Stimulated activated CD8-positive, alpha-beta memory T cell treated with anti-CD3 and anti-CD28 coated beads, Interleukin-7, amount 100 ng/mL, for 24 hours (primary cell): ENCODE results near the gene IGFN1.
A peak's percentile ranks its signal among the peaks of the same experiment; 100 is the strongest.

ENCODE experiments used
- DNase-seq: peaks from one replicate; pipeline ENCODE4 v3.0.0-alpha.2; 2020; ENCODE audit warnings: low read depth

Gene IGFN1

DNA sequence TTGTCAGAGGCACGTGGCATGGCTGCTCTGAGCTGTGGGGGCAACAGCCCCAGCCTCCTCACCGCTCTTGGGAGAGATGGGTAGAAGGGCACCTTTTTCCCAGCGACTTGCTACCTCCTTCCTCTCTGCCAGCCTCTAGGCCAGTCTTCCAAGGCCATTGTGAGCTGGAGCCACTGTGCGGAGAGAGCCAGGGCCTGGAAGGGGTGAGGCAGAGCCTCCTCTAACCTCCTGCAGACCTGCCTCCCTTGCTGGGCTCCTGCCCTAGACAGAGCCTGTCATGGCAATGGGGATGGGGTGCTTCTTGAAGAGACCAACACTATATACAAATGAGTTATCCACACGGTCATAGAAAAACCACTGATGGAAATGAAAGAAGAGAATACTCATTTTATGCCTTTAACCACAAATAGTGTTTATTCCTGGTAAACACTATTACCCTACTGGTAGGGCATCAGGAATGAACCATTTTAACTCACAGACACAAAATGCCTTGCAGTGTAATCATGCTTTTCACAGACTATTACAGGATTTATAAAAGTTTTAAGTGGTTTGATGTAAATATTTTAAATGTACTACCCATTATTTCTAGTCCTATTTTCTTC is 5.0 kb upstream of the IGFN1 start:
- no peak for DNase-seq

- no peak for DNase-seq
Measured at GRCh38 chr1:201186192-201186591, 4.4 kb upstream of the IGFN1 start.

- DNase-seq, result no peak
Measured at GRCh38 chr1:201189085-201189484, 1.5 kb upstream of the IGFN1 start.

DNA sequence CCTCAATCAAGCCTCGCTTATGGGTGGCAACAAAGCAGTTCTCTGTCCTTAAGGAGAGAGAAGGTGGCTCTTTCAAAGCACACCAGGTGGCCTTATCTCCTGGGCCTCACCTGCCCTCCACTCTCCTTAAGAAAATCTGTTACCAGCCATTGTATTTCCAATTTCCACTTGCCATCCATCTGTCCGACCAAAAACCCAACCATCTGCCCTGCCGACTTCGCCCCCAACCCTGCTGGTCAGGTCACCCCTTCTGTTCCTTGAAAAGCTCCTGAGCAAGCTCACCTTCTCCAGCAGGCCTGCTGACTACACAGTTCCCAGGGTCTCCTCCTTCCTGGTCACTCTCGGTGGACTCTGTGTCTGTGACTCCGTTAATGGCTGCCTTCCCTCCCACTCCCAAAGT is 619 bp upstream of the IGFN1 start:
- no peak for DNase-seq

DNA sequence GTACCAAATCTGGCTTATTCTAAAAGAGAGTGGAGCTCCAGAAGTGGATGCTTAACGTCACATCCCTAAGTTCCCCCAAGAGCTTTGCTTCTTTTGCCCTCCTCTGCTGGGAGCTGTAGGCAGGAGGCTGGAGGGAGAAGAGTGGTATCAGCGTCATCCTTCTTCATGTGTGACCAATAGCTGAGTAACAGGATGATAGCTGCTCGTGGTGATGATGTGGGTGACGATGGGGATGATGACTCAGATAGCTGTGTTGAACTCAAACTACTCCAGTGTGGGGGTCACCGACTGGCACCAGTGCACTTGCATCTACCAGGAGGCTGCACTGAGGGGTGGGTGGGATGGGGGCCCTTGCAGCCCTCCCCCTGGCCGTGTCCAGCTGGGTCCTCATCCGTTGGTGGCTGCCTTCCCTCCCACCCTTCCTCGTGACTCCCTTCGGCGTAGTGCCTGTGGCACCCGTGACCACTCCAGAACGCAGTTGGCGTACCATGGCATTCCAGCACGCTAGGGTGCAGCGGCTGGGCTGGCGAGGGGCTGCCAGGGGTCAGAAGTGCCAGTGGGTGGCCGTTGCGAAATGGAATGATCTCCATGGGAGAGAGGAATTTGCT is 1.1 kb downstream of the IGFN1 start:
- DNase-seq, result peak; percentile 22

DNA sequence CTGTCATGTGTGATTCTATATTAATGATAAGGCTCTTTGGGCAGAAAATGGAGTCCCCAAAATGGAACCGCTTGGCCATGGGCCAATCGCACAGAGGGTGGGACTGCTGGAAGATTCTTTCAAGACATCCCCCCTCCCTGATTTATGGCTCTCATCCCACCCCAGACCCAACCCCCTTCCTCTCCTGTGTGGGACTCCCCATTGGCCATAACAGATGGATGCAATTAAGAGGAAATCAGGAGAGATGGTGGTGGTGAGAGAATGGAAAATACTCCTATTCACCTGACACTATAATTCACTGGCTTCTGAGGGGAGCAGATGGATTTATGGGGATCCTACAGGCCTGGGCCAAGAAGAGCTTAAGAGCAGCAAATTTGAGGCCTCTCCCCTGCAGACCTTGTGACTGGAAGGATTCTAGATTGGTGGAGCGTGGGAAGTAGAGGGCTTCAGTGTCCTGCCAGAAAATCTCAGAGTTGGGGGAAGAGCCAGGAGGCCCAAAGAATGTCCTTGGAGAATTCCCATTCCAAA is 1.7 kb downstream of the IGFN1 start:
- DNase-seq, result no peak

DNA sequence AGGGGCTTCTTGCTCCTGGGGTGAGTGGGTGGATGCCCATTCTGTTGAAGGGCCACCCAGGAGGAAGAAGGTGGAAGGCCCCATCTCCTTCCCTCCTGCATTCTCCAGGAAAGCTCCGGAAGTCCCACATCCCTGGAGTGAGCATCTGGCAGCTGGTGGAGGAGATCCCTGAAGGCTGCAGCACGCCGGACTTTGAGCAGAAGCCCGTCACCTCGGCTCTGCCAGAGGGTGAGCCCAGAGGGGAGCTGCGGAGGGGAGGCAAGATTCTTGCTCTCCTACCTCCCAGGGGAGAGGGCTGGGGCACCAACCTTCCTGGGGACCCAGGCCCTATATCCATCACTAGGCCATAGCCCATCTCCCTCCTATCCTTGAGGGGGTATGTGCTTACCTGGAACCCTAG is 3.4 kb downstream of the IGFN1 start:
- no peak for DNase-seq

DNA sequence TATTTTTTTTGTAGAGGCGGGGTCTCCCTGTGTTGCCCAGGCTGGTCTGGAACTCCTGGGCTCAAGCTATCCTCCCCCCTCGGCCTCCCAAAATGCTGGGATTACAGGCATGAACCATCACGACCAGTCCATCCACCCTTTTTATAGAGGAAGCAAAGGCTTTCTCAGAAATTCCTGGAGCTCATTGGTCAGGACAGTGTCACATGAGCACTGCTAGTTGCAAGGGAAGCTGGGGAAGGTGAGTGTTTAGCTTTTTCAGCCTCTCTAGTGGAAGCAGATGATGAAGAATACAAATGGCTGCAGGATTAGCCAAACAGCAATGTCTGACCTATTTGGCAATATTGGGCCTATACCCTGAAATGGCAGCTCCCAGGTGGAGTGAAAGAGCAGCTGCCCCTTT is 8.0 kb downstream of the IGFN1 start:
- DNase-seq, result no peak

DNA sequence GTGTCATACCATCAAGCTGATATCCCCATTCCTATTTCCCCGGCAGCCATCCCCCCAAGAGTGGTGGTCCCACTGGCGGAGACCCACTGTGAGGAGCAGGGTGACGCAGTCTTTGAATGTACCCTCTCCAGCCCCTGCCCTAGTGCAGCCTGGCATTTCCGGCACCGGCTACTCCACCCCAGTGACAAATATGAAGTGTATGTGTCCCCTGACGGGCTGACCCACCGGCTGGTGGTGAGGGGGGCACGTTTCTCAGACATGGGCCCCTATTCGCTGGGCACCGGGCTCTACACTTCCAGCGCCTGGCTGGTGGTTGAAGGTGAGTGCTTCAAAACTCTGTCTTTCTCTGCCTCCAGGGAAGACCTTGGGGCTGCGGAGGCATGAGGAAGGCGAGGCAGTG is 14.4 kb downstream of the IGFN1 start:
- DNase-seq, result no peak

DNA sequence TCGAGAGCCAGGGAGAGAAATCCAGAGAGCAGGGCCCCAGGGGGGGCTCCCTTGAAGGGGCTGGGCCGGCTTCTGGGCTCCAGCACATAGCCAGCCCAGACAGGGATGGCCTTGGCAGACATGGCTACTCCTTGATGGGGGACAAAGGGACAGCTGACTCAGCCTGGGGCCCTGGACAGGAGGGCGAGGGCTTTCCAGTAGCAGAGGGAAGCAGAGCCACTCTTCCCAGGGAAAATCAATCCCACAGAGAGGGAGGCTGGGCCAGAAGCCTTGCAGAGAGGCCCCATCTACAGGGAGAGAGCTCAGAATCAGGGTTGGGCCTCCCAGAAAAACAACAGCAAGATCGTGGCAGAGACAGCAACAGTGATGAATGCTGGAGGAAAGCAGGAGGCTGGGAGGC is 15.6 kb downstream of the IGFN1 start:
- DNase-seq, result no peak

DNA sequence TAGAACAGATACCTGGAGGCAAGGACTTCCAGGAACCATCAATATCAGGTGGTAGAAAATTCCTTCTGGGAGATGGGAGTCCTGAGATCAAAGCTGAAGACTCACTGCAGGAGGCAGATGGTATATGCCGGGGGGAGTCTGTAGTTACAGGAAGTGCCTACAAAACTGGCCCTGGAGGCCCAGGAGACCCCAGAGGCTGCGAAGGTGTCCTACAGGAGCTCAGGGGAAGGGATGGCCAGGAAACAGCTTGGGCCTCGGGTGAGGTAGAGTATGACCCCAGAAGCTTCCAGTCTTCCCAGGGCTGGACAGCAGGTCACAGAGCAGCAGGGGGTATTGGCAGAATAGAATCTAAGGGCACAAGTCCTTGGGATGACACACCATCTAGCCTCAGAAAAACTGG is 16.4 kb downstream of the IGFN1 start:
- DNase-seq, result no peak

- DNase-seq, result no peak
Measured at GRCh38 chr1:201208236-201208635, 17.6 kb downstream of the IGFN1 start.

DNA sequence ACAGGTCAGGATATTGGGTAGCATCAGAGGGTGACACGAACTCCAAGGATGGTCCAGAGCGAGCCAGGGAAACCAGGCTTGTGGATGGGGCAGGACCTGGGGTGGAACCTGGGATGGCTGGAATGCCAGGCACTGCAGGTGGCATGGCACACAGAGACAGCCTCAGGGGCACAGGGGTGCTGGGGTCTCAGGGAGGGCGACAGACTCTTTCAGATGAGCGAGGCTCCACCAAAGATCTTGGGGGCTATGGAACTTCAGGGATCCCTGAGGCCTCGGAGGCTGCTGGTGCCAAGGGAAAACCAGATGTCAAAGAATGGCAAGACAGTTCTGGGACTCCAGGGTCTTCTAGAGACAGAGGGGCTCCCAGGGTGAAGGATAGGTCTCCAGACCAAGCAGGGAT is 21.4 kb downstream of the IGFN1 start:
- no peak for DNase-seq

DNA sequence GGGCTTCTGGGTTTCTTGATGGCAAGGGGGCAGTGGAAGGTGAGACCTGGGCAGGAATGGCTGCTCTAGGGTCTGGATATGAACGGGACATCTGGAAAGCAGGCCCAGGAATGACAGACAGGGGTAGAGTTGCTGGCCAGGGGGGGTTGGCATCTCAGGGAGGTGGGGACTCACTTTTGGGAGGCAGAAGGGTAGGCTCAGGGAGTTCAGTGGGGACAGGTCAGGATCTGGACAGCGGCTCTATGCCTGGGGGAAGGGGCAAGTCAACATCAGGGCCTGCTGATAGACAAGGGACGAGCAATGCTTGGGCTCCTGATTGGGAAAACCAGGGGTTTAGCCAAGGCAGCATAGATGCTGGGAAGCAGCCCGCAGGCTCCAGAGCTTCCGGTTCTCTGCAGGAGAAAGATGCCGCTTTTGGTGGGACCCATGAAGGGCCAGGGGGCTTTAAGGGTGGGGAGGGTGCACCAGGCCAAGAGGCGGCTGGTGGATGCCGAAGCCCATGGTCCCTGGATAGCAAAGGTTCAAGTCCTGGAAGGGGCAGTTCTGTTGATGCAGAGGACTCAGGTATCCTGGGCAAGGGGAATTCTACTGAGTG is 21.9 kb downstream of the IGFN1 start:
- no peak for DNase-seq

DNA sequence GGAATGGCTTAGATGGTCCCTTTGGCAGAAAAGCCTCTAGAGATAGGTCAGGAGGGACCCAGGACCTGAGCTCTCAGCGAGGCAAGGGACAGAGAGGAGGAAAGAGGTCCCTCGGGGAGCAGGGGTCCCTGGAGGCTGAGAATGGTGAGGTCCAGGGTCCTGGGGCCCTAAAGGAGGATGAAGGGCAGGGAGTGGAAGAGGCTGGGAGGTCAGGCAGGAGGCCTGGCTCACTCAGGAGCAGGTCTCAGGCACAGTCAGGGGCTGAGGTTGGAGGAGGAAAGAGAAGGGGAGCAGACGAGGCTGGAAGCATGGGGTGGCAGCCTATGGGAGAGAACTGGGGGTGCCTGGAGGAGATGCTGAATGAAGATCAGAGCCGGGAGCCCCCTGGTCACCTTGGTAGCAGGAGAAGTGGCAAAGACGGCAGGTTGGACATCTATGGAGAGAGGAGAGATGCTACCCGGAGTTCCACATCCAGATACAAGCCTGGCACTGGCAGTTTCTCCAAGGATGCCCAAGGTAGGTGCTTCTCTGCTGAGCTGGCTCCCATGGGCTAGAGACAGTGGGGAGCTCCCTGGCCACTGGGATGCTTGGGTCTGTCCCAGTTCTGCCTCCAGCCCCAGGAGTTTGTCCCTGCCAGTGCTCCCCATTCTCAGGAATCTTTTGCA is 22.6 kb downstream of the IGFN1 start:
- no peak for DNase-seq

DNA sequence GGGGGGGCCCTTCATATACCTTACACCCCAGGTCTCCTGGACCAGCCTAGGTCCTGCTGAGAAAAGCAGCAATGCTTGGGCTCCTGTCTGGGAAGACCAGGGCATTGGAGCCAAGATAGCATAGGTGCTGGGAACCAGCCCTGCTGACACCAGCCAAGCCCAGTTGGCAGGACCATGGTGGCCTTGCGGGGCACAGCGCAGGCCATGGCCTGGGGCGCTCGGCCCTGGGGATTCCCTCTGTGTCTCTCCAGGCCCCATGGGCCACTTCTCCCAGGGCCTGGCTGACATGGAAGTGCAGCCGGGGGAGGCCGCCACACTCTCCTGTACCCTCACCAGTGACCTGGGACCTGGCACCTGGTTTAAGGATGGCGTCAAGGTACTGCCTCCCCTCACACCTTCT is 23.3 kb downstream of the IGFN1 start:
- no peak for DNase-seq

DNA sequence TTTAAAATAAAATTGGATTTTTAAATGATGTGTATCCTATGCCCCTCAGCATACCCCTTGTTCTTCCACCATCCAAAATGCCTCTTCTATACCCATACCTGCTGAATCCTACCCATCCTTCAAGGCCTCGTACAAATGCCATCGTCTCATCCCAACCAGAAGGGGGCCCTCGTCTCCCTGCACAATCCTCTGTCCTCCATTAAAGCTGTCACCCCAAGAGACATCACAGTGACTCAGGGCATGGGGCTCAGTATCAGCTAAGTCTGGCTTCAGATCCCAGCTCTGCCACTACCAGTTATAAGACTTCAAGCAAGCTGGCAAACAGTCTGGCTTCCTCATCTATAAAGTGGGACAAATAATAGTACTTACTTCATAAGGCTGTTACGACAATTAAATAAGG is 23.8 kb downstream of the IGFN1 start:
- no peak for DNase-seq

DNA sequence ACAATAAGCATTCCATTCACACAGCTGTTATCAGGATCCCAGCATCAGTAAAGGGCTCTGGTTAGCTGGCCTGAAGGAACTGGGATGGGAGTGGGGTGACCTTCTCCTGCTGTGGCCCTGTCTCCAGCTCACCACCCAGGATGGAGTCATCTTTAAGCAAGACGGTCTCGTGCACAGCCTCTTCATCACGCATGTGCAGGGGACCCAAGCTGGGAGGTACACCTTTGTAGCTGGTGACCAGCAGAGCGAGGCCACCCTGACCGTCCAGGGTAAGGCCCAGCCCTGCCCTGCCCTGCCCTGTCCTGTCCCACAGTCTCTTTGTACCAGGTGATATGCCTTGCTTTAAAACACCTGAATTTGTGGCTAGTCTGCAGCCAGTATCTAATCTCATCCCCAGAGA is 24.3 kb downstream of the IGFN1 start:
- no peak for DNase-seq

DNA sequence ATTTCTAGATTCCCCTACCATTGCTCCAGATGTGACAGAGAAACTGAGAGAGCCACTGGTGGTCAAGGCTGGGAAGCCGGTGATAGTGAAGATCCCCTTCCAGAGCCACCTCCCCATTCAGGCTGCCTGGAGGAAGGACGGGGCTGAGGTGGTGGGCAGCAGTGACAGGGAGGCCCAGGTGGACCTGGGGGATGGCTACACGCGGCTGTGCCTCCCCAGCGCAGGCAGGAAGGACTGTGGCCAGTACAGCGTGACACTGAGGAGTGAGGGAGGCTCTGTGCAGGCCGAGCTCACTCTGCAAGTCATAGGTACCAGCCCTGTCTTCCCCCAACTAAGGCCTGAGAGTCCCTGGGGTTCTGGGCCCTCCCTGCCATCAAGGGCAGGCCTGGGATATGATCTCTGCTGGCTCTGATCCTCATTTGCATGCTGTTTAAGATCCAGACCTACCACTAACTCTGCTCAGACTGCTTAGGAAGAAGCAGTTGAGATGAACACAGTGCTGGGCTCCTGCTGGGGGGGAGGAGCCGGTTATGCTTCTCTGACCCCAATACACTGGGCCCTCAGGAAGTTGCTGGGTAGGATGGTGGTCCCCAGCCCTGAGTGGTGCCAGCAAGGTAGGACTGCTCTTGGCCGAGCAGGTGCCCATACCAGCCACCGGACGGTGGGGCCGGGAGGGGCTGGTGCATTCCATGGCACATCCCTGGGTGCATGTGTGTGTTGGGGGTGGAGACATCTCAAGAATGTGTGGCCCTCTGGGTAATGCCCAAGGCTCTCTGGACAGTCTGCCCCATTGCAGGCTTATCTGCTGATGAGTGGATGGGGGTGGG is 25.1 kb downstream of the IGFN1 start:
- no peak for DNase-seq

GRCh38 chr1:201216395-201217085 is 25.9 kb downstream of the IGFN1 start:
- DNase-seq, result no peak

DNA sequence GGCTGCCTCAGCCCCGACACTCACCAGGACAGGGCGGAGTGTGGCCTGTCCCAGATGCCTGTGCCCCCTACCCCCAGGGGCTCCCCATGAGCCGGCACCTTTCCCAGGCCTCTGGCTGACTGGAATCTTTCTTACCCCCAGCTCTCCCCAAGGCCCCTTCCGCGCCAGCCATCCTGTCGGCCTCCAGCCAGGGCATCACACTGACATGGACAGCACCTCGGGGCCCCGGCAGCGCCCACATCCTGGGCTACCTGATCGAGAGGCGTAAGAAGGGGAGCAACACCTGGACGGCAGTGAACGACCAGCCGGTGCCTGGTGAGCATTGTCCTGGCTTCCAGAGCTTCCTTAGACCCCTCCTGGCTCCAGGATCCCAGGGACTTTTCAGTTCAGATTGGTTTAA is 26.5 kb downstream of the IGFN1 start:
- DNase-seq, result no peak

GRCh38 chr1:201217851-201218250 is 27.2 kb downstream of the IGFN1 start:
- no peak for DNase-seq
